Fibroblast of skin of right quadriceps (primary cell): ENCODE measurements around the gene C1QTNF12.
"Not testable (repeated sequence)": the region's sequence is repeated elsewhere in the genome, so short reads cannot be mapped to it uniquely, and the experiment has no call there.

Experiments used
- DNase-seq: peaks from one replicate; pipeline ENCODE4 v3.0.0-alpha.2; 2013

The C1QTNF12 gene

DNA sequence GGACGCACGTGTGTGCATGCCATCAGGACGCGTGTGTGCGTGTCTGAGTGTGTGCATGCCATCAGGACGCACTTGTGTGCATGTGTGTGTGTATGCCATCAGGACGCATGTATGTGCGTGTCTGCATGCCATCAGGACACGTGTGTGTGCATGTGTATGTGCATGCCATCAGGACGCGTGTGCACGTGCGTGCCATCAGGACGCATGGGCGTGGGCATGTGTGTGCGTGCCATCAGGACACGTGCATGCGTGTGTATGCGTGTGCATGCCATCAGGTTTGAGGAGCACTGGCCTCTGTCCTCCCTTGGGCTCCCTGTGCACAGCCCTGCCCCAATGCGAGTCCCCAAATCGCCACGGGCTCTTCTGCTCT, 12.6 kb upstream of the C1QTNF12 start:
- no peak for DNase-seq

DNA sequence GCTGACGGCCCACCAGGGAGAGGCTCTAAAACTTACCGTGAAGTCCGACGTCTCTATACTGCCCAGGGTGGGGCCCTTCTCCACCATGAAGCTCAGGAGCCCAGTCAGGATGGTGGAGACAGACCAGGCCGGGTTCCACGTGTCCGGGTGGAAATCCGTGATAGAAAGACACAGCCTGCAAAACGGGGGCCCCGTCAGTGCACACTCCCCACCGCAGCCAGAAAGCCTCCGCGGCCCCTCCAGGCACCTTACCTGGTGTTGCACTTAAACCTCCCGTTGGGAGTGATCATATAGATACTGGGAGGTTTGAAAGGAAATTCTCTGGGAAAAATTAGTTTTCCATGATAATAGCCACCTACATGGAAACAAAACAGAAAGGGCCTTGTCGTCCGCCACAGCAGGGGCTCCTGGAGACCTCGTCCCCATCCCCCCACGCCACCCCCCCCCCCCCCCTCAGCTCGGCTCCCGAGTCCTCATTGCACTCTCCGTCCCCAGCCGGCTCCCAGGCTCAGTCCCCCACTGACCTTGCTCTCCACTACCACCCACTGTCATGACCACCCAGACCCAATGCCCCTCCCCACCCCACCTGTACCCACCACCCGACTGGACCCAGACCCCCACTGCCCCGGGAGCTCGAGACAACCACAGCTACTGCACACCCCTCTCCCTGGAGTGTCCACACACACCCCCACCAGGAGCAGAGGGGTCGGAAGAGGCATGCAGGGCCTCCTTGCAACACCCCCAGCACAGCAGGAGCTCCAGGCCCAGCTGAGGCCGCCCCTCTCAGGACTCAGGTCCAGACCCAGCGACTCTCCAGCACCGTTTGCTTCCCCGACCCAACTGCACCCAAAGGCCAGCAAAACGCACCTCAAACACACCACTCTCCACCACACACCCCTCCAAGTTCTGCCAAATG, 10.7 kb upstream of the C1QTNF12 start:
- DNase-seq: no peak

DNA sequence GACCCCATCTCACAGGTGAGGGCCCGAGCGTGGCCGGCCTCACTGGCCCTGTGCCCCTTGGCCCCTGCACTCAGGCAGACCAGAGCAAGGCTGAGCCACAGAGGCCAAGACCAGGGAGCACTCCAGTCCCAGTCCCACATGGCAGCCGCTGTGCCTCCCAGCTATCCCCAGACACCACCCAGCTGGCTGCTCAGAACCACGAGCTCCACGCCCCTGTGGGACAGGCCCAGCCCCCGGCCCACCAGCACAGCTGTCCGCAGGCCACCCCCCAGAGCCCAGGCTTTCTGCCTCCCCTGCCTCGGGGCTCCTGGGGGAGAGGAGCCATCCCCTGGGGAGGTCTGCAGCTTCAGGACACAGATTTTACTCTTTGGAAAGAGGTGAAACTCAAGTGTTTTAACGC, 9.1 kb upstream of the C1QTNF12 start:
- DNase-seq: no peak

DNA sequence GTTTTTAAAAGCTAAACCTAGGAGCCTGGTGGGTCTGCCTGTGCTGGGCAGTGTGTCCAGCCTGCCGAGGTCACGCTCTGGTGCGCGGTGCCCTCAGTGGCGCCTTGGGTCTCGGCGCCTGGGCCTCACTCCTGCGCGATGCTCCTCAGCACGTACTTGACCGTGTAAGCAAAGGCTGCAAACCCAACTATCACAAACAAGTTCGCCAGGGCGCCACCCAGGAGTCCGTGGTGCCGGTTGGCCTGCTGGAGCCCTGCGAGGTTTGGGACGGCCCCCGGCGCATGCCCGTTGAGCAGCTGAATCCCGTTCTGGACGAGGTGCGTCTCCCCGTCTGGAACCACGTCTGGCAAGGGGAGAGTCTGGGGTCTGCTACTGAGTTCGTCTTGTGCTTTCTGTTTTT, 8.6 kb upstream of the C1QTNF12 start:
- no peak for DNase-seq

DNA sequence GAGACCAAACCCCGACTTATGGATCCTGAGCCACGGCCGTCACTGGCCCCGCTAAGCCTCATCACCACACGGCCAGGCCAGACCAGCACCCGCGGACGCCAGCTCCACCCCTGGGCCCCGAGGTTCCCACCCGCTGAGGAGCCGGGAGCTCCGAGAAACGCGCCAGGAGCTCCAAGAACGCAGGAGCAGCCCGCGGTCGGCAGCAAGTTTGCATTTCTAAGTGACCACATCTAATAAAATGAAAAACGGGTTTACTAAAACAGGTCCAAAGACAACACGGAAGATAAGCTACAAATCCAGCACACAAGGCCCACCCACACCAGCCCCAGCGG, 8.1 kb upstream of the C1QTNF12 start:
- no peak for DNase-seq

DNA sequence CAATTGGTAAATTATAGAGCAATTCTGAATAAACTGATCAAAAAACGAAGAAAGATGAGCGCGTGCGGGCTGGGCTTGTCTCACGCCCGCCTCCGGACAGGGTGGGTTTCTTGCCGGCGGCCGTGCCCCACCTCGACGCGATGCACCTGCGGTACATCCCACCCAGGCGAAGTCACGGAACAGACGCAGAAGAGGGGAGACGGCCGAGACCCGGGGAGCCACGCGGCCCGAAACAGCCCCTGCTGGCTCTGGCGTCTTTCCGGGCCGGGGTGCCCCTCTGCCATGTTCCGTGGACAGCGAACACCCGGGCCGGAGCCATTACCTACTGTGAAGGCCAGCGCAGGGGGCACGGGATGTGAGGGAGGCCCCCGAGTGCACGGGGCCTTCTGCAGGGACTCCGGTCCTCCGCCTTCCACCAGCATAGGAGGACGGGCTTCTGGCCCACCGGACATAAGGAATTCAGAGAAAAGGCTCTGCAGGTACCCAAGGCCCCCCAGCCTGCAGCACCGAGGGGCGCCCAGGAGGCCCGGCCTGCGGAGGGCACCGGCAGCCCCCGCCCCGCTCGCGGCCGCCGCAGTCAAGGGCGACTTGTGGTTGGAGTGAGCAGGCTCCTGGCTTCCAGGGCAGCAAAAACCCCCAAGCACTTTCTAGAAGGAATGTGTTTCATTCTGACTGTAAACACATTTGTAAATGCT, 7.6 kb upstream of the C1QTNF12 start:
- no peak for DNase-seq

DNA sequence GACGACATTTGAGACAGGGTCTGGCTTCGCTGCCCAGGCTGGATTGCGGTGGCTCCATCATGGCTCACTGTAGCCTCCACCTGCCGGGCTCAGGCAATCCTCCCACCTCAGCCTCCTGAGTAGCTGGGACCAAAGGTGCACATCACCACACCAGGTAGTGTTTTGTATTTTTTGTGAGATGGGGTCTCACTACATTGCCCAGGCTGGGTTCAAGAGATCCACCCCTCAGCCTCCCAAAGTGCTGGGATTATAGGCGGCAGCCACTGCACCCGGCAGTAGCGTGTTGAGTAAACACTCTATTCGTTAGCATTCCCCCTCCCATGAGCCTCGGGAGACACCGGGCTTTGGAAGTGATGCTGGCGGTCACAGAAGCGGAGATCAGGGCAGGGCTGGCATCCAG, 6.8 kb upstream of the C1QTNF12 start:
- no peak for DNase-seq

DNA sequence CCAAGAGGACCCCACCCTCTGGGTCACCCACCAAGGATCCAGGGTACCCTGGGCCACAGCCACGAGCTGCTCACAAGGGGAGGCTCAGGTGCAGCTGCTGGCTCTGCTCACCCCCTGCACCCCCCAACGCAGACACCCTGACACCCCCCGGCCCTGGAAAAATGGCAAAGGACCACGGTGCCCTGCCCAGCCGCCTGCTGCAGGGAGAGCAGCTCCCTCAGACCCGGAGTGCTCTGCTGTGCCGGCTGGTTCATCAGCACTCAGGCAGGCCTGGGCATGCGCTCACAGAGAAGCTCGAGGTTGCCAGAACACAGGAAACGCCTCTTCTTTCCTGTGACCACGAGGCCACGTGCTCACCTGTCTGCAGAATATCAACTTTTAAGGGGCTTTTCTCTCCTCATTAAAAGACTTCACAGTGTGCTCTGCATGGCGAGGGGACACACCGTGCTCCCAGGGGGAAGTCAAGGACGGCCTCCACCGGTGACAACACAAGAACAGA, 4.3 kb upstream of the C1QTNF12 start:
- DNase-seq: no peak

DNA sequence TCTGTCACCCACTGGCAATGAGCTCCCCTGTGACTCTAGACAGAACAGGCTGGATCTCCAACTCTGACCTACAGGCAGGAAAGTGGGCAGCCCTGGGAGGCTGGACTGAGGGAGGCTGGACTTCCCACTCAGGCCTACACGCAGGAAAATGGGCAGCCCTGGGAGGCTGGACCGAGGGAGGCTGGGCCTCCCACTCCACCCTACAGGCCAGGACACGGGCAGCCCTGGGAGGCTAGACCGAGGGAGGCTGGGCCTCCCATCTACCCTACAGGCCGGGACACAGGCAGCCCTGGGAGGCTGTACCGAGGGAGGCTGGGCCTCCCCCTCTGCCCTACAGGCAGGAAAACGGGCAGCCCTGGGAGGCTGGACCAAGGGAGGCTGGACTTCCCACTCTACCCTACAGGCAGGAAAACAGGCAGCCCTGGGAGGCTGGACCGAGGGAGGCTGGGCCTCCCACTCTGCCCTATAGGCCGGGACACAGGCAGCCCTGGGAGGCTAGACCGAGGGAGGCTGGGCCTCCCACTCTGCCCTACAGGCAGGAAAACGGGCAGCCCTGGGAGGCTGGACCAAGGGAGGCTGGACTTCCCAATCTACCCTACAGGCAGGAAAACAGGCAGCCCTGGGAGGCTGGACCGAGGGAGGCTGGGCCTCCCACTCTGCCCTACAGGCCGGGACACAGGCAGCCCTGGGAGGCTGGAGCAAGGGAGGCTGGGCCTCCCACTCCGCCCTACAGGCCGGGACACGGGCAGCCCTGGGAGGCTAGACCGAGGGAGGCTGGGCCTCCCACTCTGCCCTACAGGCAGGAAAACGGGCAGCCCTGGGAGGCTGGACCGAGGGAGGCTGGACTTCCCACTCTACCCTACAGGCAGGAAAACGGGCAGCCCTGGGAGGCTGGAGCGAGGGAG, 1.7 kb upstream of the C1QTNF12 start:
- not testable (repeated sequence) for DNase-seq

DNA sequence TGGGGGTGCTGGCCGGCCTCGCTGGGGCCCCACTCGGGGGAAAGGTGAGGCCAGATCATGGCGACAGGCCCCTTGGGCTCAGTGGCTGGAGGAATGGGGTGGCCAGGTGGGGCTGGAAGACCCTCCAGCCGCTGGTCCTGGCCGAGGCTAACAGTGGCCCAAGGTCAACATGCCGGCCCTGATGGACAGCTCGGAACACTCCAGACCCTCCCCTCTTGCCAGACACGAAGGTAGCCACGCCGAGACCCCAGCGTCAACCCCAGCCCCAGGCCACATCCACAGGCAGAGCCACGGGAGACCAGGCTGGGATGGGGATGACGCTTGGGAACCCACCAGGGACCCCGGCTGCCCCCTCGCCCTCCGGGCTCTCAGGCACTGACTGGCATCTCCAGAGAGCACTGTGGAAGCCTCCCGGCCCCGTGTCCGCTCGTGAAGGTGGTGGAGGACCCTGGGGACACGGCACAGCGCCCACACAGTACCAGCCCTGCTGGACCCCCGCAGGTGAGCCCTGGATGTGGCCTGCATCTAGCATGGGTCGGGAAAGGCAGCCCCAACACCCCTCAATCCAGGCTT, 905 bp upstream of the C1QTNF12 start:
- no peak for DNase-seq

DNA sequence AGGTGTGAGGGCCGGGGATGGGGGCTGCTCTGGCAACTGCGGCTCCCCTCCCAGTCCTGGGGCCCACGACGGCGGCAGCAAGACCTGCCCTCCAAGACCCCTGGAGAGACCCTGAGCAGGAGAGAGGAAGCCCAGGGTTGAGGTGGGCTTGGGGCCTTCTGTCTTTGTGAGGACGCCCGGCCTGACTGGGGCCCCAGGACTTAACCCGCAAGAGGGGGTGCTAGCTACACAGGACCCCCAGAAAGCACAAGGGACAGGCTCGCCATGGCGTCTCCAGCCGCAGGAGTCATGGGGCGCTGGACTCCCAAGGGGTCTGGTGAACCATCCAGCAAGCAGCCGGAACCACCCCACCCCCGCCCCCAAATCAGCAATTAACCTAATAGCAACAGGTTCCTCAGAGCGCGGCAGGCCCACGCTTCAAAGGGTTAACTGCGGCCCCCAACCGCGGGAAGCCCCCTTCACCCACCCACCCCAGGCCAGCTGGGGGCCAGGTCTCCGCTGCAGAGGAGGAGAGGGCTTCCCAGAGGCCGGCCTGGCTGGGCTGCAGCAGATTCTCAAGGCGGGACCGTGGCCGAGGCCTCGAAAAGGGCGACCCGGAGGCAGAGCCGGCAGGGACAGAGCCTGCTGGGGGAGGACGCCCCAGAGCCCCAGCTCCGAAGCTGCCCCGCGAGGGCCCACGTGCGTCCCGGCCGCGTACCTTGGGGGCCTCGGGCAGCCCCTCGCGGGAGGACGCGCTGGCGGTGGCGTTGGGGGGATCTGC, 525 bp downstream of the C1QTNF12 start:
- DNase-seq: no peak

DNA sequence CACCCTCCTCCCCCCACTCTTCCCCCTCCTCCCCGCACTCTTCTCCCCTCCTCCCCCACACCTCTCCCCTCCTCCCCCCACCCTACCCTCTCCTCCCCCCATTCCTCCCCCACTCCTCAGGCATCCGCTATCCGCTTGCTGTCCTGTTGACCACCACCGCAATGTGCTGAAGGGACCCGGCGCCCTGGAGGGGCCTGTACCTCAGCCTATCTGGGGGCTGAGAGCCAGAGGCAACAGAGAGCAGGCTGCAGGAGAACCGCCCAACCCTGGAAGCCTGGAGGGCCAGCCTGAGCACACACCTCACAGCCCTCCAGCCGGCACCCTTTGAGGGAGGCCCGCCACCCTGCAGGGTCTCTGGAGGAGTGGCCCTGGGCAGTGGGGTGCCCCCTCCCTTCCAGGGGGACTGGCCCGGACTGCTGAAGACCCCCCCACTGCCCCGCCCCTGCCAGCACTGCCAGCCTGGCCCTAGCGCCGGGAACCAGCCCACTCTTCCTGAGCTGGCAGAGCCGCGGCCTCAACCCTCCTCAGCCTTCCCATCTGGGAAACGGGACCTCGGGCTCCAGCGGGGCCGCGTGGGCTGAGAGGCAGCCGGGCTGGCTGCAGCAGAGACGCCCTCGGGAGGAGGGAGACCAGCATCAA, 1.2 kb downstream of the C1QTNF12 start:
- no peak for DNase-seq

DNA sequence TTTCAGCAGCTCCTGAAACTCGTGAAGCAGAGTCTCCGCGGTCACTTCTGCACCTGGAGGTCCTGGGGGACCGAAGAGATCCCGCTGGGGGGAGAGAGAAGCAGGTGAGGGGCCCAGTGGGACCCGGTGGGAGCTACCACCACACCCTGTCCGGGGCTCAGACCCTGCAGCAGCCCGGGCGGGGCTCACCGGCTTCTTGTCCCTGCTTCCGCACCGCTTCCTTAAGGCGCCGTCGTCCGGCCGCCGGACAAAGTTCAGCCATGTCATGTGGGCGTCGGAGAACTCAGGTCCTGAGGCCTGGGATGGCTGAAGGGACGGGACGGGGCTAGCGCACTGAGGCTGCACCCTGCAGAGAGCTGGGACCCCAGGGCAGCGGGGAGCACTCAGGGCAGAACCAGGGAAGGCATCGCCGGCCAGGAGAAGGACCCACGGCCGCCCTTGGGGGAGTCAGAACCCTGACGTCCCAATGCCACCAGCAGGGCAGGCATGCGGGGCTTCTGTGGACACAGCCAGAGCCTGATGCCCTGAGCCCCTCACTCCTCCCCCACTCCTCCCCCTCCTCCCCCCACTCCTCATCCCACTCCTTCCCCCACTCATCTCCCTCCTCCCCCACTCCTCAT, 2.2 kb downstream of the C1QTNF12 start:
- DNase-seq: no peak

DNA sequence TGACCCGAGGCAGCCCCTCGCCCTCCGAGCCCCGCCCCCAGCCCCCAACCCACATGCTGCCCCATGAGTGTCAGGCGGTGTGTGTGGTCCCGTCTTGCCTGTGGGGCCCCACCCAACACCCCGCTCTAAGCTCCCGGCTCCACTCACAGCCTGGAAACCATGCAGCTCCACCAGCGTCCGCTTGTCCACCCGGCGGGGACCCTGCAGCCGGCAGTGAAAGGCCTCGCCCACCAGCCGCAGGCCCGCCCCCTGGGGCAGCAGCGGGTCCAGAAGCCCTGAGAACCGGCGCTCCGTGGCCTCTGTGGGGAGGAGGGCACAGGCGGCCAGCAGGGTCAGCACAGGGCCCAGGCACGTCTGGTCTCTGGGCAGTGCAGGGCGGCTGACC, 2.7 kb downstream of the C1QTNF12 start:
- DNase-seq: no peak

DNA sequence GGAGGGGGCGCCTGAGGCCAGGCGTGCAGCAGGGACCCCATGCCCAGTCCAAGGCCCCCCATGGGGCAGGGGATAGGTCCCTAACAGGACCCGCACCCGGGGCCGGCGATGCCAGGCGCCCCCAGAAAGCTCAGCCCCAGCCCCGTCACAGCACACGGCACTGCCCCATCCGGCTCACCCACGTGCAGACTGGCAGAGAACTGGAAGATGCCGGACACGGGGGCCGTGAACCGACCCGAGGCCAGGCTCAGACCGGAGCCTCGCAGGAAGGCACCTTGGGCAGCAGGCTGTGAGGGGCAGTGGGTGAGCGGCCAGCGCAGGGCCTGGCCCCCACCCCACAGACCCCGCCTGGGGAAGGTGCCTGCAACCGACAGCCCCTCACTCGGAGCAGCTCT, 3.3 kb downstream of the C1QTNF12 start:
- no peak for DNase-seq

DNA sequence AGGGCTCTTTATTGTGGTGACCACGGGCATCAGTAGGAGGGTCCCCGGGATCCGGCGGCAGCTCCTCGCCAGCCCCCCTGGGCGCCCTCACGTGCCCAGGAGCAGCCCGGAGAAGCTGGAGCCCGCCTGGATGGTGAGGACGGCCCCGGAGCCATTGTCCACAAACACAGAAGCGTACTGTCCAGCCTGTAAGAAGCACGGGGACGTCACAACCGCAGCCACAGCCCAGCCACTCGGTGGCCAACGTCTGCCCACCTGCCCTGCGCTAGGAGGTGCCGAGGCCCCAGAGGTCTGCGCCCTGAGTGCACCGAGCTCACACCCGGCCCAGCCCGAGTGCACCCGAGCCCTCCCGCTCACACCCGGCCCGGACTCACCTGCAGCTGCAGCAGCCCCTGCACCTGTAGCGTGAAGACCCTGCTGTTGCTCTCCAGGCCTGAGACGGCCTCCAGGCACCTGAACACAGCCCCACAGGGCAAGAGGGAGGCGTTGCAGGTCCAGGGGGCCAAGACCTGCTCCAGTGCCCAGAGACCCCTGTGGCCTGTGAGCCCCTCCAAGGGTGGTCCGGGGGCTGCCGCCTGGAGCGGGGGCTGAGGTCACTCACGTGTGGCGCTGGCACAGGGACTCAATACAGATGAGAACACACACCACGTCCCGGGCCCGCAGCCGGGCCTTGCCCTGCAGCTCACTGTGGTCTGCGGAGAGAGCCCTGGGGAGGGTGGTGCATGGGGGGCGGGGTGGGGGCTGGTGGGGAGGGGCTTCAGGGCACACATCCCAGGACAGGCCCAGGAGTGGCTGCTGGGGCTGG, 3.9 kb downstream of the C1QTNF12 start:
- DNase-seq: no peak

DNA sequence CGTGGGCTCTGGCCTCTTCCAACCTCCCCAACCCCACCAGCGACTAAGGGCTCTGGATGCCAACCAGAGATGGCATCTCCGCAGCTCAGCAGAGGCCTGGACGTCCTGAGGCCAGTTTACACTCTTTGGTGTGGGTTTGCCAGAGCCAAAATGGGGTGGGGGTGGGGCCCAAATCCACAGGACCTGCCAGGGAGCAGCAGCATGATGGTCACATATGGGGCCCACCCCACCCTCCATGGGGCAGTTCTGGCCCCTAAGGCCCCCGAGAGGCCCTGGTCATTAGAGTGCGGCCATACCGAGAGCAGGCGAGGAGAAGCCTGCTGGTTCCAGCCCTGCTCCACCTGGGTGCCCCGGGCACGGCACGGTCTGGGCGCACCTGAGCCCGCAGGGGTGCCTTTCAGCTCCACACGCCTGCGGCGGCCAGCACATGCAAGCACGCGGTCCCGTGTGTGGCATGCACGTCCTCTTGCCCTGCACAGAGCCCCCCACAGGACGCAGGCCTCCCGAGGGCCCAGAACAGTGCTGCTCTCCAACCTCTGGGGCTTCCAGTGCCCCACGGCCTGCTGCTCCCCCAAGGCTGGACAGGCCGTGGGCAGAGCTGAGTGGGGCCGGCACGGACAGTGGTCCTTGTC, 4.8 kb downstream of the C1QTNF12 start:
- no peak for DNase-seq

DNA sequence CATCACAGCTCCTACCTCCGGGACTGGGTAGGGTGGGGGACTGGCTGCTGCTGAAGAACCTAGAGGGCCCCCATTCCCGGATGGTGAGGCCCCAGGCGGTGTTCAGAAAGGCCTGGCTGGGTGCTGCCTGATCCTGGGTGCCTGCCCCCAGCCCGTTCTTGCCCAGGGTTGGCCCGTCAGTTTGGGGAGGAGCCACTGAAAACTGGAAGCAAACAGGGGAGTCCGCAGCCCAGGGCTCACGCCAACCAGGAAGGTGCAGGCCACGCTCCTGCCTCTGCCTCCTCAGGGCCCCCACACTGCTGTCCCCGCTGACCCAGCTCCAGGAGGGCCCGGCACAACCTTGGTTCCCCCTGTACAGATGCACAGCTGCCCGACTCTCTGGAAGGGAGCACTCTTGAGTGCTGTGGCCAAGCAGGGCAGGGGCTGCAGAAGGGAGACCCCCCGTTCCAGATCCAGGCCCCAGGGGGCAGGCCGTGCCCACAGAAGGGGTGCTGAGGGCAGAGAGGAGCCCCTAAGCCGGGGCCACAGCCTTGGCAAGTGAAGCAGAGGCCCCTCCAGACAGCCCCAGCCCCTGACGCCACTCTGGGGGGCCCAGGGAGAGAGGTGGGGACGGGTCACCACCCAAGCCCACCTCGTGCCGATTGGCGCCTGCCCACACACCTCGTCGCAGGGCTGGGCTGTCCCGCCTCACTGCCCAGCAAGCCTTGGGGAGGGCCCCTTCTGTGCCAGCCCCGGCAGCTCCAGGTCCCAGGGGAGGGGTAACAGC, 5.5 kb downstream of the C1QTNF12 start:
- DNase-seq: no peak

DNA sequence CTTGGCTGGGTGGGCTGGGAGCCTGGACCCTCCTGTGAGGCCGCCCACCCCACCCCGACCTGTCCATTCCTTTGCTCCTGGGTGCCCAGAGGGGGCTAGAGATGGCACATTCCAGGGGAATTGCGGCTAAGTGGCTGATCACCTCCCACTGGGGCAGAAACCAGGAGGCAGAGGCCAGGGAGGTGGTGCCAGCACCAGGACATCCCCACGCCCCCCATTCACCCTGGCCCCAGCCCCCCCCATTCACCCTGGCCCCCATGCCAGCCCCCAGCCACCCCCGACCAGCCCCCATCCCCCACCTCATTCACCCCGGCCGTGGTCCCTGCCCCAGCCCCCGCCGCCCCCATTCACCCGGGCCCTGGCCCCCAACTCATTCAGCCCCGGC, 6.2 kb downstream of the C1QTNF12 start:
- no peak for DNase-seq
